ENCODE results near the gene PDZRN4. TPM values are rescaled to one million over a fixed set of nuclear protein-coding genes. Genes with fewer than 3 reads are reported as not detected.
"Not testable (repeated sequence)": the region's sequence is repeated elsewhere in the genome, so short reads cannot be mapped to it uniquely, and the experiment has no call there.

Gene PDZRN4
- total RNA-seq, 1 donor from 2014 or later = not detected

DNA sequence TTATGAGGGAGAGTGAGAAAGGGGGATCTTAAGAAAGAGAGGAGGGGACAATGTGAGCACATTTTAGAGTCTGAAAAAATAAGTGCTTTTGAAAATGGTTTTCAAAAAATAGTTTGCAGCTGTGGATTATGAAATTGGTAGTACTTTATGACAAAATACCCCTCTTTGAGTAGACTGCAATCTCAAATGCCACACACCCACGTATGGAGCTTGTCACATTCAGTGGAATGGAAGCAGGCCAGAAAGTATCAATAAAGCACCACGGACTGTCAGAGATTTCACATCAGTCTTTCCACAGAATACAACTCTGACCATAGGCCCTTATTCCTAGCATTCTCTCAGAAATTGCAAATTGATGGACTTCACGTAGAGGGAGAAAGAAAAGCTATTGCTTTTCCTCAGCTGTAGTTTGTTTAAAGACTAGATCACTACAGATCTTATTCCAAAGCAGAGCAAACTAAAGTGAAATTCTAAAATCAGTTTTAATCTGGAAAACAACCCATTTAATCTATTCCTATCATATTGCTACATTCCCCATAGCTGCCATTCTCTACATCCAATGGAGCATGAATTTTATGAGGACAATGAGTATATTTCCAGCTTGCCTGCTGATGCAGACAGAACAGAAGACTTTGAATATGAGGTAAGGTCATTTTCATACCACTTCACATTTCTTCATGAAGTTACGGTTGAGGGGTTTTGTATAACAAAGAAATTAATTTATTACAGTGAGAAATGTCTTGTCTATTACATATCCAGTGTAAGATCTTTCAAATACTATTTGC, 321.3 kb downstream of the PDZRN4 start:
- DNase-seq (ENCODE audit: low spot score) = no peak

DNA sequence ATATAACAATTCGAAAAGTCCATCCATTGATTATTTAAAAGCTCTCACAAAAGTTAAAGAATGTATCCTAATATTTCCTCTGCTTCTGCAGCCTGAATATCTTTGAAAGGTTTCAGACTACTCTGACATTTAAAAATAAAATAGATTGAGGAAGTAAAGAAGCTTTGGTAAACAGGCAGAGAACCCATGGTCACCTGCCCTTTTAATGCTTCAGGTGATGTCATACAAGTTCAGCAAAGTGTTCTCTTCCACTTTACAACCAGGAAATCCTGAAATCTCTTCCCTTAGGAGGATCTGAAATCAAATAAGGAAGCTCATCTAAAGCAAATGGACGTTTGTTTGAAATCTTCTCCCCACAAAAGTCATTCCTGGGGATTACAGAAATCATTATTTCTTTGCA, 322.4 kb downstream of the PDZRN4 start:
- no peak for DNase-seq (ENCODE audit: low spot score)

DNA sequence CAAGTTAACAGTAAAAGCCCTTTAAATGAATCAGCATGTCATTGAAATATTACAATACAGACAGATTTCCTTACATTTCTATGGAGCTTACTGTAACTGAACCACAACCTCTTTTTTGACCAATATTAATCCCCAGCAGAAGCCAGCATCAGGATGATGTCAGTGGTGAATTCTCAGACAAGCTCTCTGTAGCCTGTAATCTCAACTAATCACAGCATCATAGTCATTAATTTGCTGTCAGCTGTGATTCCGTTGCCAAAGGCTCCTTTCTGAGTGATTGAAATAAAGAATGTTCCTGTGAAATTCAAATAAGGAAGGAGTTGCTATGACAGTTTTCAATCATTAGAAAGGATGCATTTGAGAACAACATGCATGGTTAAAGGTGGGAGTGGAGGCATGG, 323.1 kb downstream of the PDZRN4 start:
- DNase-seq (ENCODE audit: low spot score) = no peak

DNA sequence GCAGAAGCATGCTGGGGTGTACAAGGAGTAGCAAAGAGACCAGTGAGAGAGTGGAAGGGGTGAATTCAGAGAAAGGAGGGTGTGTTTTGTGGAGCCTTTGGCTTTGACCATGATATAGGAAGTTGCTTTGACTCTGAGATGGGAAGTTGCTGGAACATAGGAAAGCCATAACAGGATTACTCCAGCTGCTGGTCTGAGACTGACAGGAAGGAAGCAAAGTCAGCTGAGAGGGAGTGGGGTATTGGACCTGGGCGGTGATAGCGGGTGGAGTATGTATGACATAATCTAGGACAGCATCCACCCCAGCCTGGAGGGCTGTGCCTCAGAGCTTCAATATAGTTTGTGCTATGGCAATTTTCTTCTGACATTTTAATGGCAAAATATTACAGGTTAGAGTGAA, 324.4 kb downstream of the PDZRN4 start:
- DNase-seq (ENCODE audit: low spot score) = no peak

DNA sequence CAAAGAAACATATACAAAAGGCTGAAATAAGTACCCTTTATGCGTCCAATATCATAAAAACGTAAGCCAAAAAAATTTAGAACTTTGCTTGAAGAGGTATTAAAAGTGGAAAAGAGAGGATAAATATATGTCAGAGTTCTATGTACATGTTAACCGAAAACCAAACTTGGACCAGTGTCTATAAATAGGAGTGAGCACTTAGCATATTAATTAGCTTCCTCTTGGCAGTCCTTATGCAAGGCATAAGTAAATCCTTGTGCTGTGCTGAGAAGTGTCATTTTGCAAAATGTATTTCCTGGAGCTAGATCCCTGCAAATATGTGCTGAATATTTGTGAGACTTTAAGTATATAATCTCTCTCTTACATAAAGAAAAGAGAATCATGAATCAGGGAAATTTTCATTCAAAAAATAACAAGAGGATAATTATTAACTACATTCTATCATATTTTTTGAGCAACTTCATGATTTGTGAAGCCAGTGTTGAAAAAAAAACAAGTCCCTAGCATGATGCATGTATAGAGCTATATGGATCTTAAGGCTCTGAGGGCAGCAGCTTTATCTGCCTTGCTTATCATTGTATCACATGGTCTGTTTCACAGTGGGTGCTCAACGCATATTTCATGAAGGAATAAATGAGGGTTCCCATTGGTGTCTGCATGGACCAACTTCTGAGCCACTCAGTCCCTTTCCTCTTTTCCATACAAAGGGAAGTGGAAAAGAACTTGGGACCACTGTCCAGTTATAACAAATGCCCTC, 326.1 kb downstream of the PDZRN4 start:
- DNase-seq (ENCODE audit: low spot score) = no peak

DNA sequence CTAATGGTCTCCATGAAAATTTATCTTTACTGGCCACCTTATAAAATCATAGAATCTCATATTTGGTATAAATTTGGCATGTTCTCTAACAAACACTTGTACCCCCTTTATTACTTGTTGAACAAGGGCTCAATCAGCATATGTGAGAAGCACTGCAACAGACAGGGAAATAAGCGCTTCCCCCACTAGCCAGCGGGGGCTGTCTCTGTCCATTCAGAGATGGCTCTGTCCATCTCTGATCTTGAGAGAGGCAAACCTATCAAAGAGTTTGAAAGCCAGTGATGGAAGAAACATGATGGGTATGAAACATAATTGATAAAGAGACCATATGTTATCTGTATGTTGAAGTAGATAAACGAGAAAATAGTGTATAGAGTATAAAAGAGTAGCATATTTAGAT, 326.8 kb downstream of the PDZRN4 start:
- DNase-seq (ENCODE audit: low spot score) = no peak

DNA sequence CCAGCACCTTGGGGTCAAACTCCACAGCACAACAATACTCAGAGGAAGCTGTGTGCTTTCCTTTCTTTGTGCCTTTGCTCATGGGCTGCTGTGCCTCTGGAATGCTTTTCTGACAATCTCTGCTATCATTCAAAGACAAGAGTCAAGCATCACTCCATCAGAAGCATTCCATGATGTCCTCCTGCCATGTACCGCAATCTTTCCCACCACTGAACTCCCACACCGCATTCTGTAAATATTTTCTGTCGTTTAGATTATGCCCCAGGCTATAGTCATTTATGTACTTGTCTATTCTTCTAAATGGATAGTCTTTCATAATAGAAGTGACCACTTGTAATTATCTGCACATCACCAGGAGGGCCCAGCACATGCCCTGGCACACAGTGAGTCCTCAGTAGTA, 327.8 kb downstream of the PDZRN4 start:
- DNase-seq (ENCODE audit: low spot score) = no peak

DNA sequence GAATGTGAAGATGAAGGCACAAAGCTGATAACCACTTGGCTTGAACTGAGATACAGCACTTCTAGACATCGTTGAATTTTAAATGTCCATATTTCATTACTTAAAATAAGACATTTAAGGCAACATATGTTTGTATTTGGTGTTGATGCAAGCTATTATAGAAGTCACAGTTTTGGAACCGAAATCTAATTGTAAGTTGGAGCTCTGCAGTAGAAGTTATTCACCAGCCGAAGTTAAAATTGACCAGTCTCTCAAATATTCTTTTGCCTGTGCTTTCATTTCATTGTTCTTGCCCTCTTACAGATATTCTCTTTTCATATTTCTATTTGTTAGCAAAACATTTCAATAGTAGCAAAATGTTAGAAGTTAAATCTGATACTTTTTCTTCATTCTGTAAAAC, 332.7 kb downstream of the PDZRN4 start:
- DNase-seq (ENCODE audit: low spot score) = no peak

DNA sequence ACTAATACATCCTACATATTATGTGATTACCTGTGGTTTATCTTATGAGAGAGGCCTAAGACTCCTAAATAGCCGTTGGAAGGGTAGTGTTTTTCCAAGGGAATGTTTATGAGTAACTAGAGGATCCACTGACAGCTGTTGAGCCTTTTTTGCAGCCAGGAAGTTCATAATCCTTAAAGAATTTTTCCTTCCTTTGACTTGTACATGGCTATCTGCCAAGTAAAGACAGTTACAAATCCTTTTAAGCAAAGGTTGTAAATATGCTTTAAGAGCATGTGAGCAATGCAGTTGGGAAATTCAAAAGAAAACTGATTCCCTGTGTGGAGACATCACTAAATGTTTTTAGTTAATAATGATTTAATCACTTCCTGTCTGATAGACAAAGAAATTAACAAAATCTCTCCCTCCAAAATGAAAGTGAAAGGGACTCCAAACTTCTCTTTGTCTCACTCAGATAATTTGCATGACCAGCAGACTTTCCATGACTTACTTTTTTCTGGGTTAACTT, 333.8 kb downstream of the PDZRN4 start:
- no peak for DNase-seq (ENCODE audit: low spot score)

DNA sequence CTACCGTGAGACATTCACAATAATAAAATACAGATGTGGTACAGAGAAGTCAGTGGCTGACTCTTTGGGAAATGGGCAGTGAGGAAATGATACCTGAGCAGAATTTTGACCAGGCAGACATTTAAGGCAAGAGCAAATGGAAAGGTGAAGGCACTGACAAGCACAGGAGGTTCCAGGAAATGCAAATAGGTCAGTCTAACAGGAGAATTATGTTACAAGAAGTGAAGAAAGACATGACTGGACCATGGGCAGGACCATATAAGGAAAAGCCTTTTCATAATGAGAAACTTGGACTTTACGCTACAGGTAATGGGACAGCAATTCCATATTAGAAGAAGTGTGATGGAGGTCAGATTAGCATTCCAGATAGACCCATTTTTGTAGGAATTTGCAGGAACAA, 338.9 kb downstream of the PDZRN4 start:
- DNase-seq (ENCODE audit: low spot score) = no peak

DNA sequence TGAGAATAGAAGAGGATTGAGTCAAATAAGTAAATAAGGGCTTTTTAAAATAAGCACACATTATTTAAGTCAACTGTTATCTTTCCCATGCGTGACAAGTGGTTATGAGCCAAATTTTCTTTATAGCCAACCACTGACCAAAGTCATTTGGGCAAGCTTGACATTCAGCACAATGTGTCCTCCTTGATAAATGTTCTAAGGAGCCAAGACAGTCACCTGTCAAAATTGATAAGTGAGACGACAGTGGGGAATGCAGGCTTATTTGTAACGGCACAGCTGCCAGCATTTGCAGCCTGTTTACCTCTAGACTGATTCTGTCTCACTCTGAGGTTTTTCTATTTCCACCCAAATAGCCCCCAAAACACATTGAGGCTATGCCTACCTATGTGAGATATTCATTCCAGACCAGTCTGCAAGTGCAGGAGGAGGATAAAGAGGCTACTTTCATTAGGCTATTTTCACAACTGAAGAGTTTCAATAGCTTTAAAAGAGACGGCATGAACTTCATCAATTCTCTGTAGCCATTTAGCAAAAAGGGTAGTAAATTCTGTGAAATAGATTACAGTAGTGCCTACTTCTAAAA, 339.5 kb downstream of the PDZRN4 start:
- no peak for DNase-seq (ENCODE audit: low spot score)

DNA sequence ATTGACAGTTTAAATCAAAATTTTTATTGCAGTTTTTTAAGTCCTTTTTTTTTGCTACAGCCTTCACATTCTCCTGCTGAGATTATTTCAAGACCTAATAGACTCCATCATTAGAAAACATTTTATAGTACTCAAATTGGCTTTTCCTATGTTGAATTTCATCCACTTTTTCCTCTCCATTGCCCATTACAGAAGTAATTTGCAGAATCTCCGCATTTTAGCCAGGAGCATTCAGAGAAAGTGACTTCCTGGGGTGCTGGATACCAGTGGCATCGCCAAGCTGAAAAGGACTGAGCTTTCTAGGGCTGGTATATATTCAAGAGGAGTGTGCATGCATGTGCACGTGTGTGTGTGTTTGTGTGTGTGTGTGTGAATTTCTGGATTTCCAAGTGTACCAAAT, 340.8 kb downstream of the PDZRN4 start:
- no peak for DNase-seq (ENCODE audit: low spot score)

DNA sequence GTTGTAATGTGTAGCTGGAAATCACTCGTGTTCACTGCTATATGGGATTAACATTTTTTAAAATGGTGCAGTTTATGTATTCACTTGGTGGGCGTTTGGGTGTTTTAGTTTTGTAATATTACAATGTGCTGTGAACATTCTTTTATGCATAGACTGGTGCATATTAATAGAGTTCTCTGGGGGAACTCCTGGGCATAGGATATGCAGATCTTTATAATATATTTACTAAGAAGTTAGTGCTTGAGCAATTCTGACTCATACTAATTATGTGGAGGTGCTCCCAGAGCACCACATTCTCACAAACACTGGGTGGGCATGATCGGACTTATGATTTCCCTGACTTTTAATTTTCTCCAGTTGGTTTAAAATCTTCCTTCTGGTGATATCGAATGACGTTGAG, 342.3 kb downstream of the PDZRN4 start:
- DNase-seq (ENCODE audit: low spot score) = no peak

DNA sequence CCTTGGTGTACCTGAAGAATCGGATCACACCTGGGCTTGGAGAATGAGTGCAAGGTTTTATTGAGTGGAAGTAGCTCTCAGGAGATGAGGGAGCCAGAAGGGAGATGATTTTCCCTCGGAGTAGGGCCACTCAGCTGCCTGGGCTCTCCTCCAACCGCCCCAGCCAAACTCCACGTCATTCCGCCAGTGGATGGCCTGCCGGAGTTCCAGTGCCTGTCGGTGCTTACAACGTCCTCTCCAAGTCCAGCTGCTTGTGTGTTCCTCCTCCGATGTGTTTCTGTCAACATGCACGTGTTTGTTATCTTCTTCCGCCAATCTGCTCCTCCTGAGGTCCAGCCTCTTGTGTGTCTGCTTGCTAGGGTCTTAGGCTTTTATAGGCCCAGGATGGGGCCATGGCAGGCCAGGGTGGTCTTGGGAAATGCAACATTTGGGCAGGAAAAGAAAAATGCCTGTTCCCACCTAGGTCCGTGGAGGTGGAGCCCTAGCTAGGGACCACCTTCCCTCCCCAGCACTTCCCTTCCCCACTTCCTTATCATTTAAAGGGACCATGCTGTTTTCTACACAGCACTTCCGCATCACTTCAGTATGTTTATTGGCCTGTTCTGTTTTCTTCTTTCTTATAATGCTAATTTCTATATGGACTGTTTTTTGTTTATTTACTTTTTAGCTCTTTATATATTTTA, 343.2 kb downstream of the PDZRN4 start:
- DNase-seq (ENCODE audit: low spot score) = peak; percentile 89

DNA sequence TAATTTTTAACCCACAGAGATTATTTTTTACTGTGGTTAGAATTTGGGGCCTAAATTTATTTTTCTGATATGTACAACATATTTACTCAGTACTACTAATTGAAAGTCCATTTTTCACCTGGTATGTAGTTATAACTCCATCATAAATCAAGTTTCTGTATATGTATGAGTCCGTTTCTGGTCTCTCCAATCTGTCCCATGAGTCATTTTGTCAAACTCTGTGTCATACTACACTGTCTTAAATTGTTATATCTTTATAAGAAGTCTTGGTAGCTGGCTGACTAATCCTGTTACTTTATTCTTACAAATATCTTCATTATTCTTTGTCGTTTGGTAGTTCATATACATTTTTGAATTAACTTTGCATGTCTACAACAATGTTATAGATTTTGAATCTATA, 344.0 kb downstream of the PDZRN4 start:
- DNase-seq (ENCODE audit: low spot score) = no peak

DNA sequence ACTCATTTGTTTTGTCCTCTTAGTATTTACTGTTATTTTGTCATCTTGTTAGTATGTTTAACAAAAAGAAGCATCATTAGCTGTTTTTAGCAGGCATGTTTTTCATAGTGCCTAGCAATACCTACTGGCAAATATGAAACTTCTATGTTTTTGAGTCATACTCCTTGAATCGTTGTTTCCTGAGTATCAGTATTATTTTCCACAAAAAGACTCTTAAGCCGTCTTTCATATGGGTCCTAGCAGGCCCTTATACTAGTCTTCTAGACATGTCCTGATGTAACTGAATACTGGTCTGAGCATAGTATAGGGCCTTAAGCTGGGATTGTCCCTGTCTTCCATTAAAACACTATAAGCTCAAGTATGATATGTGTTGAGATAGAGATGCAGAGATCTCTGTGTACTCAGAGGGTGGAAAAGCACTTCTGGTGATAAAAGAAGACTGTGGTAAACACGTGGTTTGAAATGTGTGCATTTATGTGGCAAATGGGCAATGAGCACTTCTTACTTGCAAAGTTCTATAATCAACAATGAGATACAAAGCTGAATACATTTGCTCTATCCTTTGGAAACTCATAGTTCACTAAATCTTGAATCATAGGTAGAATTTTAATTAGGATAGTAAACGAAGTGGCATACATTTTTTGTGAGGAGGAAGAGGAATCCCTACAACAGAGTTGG, 348.8 kb downstream of the PDZRN4 start:
- no peak for DNase-seq (ENCODE audit: low spot score)

DNA sequence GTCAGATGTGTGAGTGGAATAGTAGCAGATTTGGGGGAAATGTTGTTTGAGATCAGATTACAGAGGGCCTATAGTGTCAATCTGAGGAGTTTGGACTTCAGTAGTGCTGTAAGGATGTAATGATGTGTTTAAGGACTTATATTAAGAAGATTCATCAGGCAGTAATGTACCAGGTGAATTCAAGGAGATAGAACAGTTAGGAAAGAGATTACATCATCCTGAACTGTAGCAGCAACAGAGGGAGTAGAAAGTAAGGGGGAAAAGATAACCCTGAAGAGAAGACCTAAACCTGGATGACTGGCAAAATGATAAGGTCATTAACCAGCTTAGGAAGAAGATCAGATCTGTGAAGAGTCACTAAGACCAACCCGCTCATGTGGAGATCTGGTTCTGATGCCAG, 349.4 kb downstream of the PDZRN4 start:
- DNase-seq (ENCODE audit: low spot score) = no peak

DNA sequence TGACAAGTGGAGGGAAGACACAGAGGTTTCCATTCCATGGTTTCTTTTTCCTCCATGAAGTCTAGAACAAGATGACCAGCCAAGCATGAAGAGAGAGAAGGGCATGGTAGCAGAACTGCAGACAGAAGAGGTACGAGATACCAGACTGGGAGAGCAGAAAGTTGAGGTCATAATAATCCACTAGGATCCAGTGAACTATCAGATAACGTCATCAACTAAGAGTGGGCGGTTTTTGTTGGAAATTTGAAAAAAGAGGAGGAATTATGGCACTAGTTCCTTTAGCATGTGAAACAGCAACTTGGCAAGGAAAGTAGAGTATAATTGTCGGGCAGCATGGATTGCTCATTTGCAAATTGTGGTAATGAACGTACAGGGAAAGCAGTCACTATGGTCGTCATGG, 357.6 kb downstream of the PDZRN4 start:
- DNase-seq (ENCODE audit: low spot score) = no peak

DNA sequence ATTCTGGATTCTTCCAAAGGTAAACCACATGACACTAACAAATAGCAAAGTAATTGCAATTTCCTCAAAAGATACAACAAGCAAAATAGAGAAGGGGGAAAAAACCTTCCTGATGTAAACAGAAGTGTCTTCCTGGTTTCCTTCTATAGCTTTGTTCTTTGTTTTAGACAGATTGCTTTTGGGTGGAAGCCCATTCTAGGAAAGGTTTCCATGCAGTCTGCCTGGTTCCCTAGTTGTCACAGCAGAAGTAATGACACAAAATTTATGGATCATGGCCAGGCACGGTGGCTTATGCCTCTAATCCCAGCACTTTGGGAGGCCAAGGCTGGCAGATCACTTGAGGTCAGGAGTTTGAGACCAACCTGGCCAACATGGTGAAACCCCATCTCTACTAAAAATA, 359.0 kb downstream of the PDZRN4 start:
- DNase-seq (ENCODE audit: low spot score) = not testable (repeated sequence)

DNA sequence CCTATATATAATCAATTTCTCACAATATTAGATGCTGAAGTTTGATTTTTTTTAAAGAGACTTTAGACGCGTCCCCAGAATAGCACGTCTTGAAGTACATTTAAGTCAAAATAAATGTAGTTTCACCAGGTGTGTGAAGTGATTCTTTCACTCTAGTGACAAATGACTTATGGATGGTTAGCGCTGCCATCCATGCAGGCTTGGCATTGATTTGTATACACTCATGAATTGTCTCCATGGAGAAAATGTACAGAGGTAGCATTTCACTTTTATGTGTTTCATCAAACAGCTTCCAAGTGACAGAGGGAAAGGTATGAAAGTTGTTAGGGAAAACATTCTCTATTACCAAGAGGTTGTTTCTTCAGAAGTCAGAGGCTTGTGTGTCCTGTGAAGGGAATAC, 360.8 kb downstream of the PDZRN4 start:
- no peak for DNase-seq (ENCODE audit: low spot score)

DNA sequence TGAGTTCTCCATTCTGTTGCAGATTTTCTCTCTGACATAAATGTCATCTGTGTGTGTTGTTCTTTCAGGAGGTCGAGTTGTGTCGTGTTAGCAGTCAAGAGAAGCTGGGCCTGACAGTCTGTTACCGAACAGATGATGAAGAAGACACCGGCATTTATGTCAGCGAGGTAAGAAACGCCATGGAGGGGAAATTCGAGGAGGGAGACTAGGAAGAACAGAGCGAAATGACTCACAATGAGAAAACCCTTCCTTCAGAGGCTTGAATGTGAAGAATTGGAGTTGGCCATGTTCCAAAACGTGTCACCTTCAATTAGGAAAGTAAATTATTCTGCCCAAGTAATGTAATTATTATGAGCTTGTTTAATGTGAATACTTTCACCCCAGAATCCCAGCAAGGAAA, 364.5 kb downstream of the PDZRN4 start:
- DNase-seq (ENCODE audit: low spot score) = no peak
